RWPE2 (cell line): ENCODE measurements around the gene GPSM1.
"Not testable (repeated sequence)": the region's sequence is repeated elsewhere in the genome, so short reads cannot be mapped to it uniquely, and the experiment has no call there.

Source experiments
- ATAC-seq: fragments of 200-7000 bp; cut with Tn5 transposase; 3 replicates; pipeline ENCODE4 v1.9.1; 2021; ENCODE audit warnings: low read depth
- DNase-seq: peaks from one replicate; pipeline ENCODE4 v3.0.0-alpha.2; 2020; ENCODE audit warnings: low spot score
- H3K27ac ChIP-seq: fragments of 450-650 bp; 2 replicates; pipeline ENCODE4 v1.5.1; 2017; ENCODE audit warnings: mild to moderate bottlenecking; ENCODE audit not compliant: poor library complexity, severe bottlenecking
- H3K27me3 ChIP-seq: fragments of 250-450 bp; sonication (Bioruptor Pico); 2 replicates; pipeline ENCODE4 v1.5.1; 2021; ENCODE audit warnings: mild to moderate bottlenecking, moderate library complexity; ENCODE audit not compliant: insufficient read depth, poor library complexity, severe bottlenecking
- H3K36me3 ChIP-seq: fragments of 250-450 bp; sonication (Bioruptor Pico); 2 replicates; pipeline ENCODE4 v1.5.1; 2020; ENCODE audit warnings: low read depth, mild to moderate bottlenecking, moderate library complexity
- H3K4me1 ChIP-seq: fragments of 250-450 bp; sonication (Bioruptor Pico); 2 replicates; pipeline ENCODE4 v1.5.1; 2021; ENCODE audit warnings: mild to moderate bottlenecking, moderate library complexity; ENCODE audit not compliant: insufficient read depth, poor library complexity, severe bottlenecking
- H3K4me3 ChIP-seq: fragments of 250-450 bp; sonication (Bioruptor Pico); 2 replicates; pipeline ENCODE4 v1.5.1; 2021; ENCODE audit warnings: mild to moderate bottlenecking, moderate library complexity; ENCODE audit not compliant: severe bottlenecking
- H3K9me3 ChIP-seq: fragments of 250-450 bp; sonication (Bioruptor Pico); 2 replicates; pipeline ENCODE4 v1.5.1; 2021; ENCODE audit warnings: mild to moderate bottlenecking, moderate library complexity; ENCODE audit not compliant: severe bottlenecking
- TF ChIP-seq, protein P1 (sequence below): fragments of 450-650 bp; IDR thresholded peaks from one replicate; pipeline ENCODE4 v1.5.1; 2017; ENCODE audit warnings: mild to moderate bottlenecking, moderate library complexity; ENCODE audit not compliant: poor library complexity, severe bottlenecking

The GPSM1 gene

DNA sequence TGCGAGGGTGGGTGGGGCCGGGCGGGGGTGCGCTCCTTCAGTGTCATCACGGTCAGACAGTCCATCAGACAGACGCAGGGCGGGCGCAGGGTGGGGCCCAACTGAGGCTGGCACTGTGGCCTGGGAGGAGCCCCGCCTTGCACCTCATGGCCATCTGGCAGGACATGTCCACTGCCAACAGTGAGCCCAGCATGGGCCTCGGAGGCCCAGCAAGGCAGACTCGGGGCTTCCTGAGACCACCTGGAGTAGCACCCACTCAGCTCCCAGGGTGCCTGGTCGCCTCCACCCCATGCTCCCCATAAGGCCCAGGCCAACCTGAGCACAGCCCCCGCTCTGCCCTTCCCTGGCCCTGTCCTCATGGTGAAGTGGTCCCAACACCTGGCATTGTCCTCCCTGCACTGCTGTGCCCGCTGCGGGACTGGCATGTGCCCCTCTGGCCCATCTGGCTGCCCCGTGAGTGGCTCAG lies 8.5 kb upstream of the GPSM1 start:
- H3K4me3 ChIP-seq, result no peak overlapping the region

GRCh38 chr9:136319244-136319643 lies 8.1 kb upstream of the GPSM1 start:
- DNase-seq, H3K4me1 ChIP-seq, ATAC-seq, H3K27me3 ChIP-seq, H3K36me3 ChIP-seq, H3K4me3 ChIP-seq, H3K27ac ChIP-seq, H3K9me3 ChIP-seq: not testable (repeated sequence)

More for the DNA sequence above, 8.5 kb upstream of the GPSM1 start:
- no peak for ATAC-seq
- H3K9me3 ChIP-seq, result peaks cover 5% of the 10 kb centered on the region
- DNase-seq, result no peak
- peaks cover 3% of the 10 kb centered on the region for H3K4me1 ChIP-seq
- TF ChIP-seq, protein P1, sequence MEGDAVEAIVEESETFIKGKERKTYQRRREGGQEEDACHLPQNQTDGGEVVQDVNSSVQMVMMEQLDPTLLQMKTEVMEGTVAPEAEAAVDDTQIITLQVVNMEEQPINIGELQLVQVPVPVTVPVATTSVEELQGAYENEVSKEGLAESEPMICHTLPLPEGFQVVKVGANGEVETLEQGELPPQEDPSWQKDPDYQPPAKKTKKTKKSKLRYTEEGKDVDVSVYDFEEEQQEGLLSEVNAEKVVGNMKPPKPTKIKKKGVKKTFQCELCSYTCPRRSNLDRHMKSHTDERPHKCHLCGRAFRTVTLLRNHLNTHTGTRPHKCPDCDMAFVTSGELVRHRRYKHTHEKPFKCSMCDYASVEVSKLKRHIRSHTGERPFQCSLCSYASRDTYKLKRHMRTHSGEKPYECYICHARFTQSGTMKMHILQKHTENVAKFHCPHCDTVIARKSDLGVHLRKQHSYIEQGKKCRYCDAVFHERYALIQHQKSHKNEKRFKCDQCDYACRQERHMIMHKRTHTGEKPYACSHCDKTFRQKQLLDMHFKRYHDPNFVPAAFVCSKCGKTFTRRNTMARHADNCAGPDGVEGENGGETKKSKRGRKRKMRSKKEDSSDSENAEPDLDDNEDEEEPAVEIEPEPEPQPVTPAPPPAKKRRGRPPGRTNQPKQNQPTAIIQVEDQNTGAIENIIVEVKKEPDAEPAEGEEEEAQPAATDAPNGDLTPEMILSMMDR, result no peak
- no peaks in the 10 kb centered on the region for H3K36me3 ChIP-seq
- H3K27ac ChIP-seq, result no peak overlapping the region
- no peaks in the 10 kb centered on the region for H3K27me3 ChIP-seq

DNA sequence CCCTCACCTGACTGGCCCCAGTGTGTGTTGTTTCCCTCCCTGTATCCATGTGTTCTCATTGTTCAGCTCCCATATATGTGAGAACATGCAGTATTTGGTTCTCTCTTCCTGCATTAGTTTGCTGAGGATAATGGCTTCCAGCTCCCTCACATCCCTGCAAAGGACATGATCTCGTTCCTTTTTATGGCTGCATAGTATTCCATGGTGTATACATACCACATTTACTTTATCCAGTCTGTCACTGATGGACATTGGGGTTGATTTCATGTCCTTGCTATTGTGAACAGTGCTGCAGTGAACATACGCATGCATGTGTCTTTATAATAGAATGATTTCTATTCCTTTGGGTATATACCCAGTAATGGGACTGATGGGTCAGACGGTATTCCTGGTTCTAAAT lies 7.4 kb upstream of the GPSM1 start:
- H3K36me3 ChIP-seq, ATAC-seq, H3K27ac ChIP-seq, H3K4me1 ChIP-seq, H3K9me3 ChIP-seq, H3K4me3 ChIP-seq, DNase-seq, H3K27me3 ChIP-seq: not testable (repeated sequence)

DNA sequence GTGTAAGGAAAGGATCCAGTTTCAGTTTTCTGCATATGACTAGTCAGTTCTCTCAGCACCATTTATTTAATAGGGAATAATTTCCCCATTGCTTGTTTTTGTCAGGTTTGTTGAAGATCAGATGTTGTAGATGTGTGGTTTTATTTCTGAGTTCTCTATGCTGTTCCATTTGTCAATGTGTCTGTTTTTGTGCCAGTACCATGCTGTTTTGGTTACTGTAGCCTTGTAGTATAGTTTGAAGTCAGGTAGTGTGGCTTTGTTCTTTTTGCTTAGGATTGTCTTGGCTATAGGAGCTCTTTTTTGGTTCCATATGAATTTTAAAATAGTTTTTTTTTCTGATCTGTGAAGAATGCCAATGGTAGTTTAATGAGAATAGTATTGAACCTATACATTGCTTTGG lies 6.4 kb upstream of the GPSM1 start:
- not testable (repeated sequence) for ATAC-seq, H3K9me3 ChIP-seq, DNase-seq, H3K4me1 ChIP-seq, H3K27ac ChIP-seq, H3K27me3 ChIP-seq, H3K36me3 ChIP-seq, H3K4me3 ChIP-seq

DNA sequence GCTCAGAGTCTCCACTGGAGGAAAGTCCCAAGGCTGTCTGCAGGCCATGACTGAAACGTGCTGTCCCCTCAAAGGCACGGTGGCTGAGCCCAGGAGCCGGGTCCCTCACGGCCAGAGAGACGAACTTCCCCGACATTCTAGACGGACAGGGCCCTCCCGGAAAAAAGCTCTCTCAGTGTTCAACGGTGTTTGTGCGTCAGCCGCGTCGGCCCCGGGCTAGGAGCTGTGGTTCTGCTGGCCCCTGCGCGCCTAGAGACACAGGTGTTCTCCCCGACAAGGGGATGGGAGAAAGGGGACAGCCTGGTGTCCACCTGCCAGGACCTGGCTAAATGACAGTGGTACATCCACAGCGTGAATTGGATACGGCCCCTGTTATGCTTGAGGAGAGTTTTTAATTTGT lies 5.8 kb upstream of the GPSM1 start:
- Histone ChIP-seq H3K27ac (no peak overlapping the region), H3K9me3 (no peaks in the 10 kb centered on the region), H3K4me3 (no peak overlapping the region), H3K4me1 (peaks cover 3% of the 10 kb centered on the region), H3K36me3 (no peaks in the 10 kb centered on the region), H3K27me3 (no peaks in the 10 kb centered on the region)
- no peak for DNase-seq
- ATAC-seq, result no peak
- TF ChIP-seq, protein P1, result no peak

- Histone ChIP-seq H3K36me3 (no peaks in the 10 kb centered on the region), H3K27ac (no peak overlapping the region), H3K27me3 (no peaks in the 10 kb centered on the region), H3K9me3 (no peaks in the 10 kb centered on the region), H3K4me3 (no peak overlapping the region), H3K4me1 (peaks cover 3% of the 10 kb centered on the region)
- DNase-seq (no peak), ATAC-seq (no peak)
- TF ChIP-seq, protein P1, result no peak
These were observed 4.5 kb upstream of the GPSM1 start for GRCh38 chr9:136322756-136323330.
